Osteocyte (in vitro differentiated cells): ENCODE measurements around the gene PEAR1. TPM values are rescaled to one million over a fixed set of nuclear protein-coding genes. Genes with fewer than 3 reads are reported as not detected.

ENCODE experiments used
- DNase-seq: peaks from one replicate; pipeline ENCODE4 v3.0.0; 2021; ENCODE audit warnings: mixed read lengths; ENCODE audit not compliant: unreplicated experiment; ENCODE audit errors: extremely low spot score
- H3K27ac Mint-ChIP-seq: one replicate; pipeline ENCODE4 v1.8.0; 2021; ENCODE audit warnings: mild to moderate bottlenecking, mixed read lengths; ENCODE audit not compliant: unreplicated experiment
- H3K27me3 Mint-ChIP-seq: one replicate; pipeline ENCODE4 v1.8.0; 2021; ENCODE audit warnings: mixed read lengths; ENCODE audit not compliant: unreplicated experiment
- H3K36me3 Mint-ChIP-seq: one replicate; pipeline ENCODE4 v1.8.0; 2021; ENCODE audit warnings: mixed read lengths; ENCODE audit not compliant: unreplicated experiment
- H3K4me1 Mint-ChIP-seq: one replicate; pipeline ENCODE4 v1.8.0; 2021; ENCODE audit warnings: mixed read lengths; ENCODE audit not compliant: unreplicated experiment
- H3K4me3 Mint-ChIP-seq: one replicate; pipeline ENCODE4 v1.8.0; 2021; ENCODE audit warnings: mild to moderate bottlenecking, moderate library complexity, mixed read lengths; ENCODE audit not compliant: unreplicated experiment
- H3K9me3 Mint-ChIP-seq: one replicate; pipeline ENCODE4 v1.8.0; 2021; ENCODE audit warnings: mixed read lengths; ENCODE audit not compliant: unreplicated experiment
- total RNA-seq: library from RNA; stranded (reverse); gene quantifications from 2 replicates; pipeline ENCODE4 v1.2.1, GENCODE V29; 2021
- TF ChIP-seq, protein P1 (sequence below): fragments of 200-600 bp; sonication (generic); IDR thresholded peaks from 2 replicates; pipeline ENCODE4 v1.5.0; 2021; ENCODE audit warnings: antibody characterized with exemption, mild to moderate bottlenecking, moderate library complexity

Gene PEAR1
- total RNA-seq, 1 donor from 2014 or later, result 27.4 TPM

DNA sequence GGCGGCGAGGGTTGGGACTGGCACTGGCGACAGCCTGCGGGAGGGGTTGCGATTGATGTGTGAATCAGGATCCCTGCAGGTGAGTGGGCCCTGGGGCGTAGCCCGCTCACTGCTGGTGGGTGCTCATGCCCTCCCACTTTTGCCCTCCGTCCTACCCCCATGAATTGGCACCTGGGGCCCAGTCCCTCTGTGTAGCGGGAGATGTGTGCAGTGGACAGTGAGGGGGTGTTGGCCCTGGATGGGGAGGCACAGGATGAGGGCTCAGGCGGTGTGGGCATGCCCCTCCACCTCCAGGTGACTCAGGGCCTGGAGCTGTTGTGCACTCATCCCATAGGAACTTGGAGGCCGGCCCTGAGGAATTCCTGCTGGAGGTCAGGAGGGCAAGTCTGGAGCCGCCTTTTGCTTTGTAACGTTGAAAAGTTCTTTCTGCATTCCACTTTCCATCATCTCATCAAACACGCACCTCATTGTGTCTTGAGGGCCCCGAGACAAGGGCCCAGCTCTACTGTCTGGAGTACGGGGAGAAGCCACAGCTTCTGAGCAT is 3.0 kb downstream of the PEAR1 start:
- TF ChIP-seq, protein P1, sequence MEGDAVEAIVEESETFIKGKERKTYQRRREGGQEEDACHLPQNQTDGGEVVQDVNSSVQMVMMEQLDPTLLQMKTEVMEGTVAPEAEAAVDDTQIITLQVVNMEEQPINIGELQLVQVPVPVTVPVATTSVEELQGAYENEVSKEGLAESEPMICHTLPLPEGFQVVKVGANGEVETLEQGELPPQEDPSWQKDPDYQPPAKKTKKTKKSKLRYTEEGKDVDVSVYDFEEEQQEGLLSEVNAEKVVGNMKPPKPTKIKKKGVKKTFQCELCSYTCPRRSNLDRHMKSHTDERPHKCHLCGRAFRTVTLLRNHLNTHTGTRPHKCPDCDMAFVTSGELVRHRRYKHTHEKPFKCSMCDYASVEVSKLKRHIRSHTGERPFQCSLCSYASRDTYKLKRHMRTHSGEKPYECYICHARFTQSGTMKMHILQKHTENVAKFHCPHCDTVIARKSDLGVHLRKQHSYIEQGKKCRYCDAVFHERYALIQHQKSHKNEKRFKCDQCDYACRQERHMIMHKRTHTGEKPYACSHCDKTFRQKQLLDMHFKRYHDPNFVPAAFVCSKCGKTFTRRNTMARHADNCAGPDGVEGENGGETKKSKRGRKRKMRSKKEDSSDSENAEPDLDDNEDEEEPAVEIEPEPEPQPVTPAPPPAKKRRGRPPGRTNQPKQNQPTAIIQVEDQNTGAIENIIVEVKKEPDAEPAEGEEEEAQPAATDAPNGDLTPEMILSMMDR, result no peak
- Mint-ChIP-seq H3K4me1 (peaks cover 82% of the 10 kb centered on the region), H3K27ac (peak overlapping the region; percentile 98), H3K36me3 (no peaks in the 10 kb centered on the region), H3K9me3 (no peaks in the 10 kb centered on the region), H3K27me3 (no peaks in the 10 kb centered on the region), H3K4me3 (peak overlapping the region; percentile 52)
- DNase-seq, result no peak

- DNase-seq, result no peak
- Mint-ChIP-seq H3K27ac (peak overlapping the region; percentile 98), H3K27me3 (no peaks in the 10 kb centered on the region), H3K4me1 (peaks cover 89% of the 10 kb centered on the region), H3K4me3 (peak overlapping the region; percentile 52), H3K36me3 (no peaks in the 10 kb centered on the region), H3K9me3 (no peaks in the 10 kb centered on the region)
- TF ChIP-seq, protein P1, result no peak
Measured at GRCh38 chr1:156897078-156897825, 3.7 kb downstream of the PEAR1 start.

DNA sequence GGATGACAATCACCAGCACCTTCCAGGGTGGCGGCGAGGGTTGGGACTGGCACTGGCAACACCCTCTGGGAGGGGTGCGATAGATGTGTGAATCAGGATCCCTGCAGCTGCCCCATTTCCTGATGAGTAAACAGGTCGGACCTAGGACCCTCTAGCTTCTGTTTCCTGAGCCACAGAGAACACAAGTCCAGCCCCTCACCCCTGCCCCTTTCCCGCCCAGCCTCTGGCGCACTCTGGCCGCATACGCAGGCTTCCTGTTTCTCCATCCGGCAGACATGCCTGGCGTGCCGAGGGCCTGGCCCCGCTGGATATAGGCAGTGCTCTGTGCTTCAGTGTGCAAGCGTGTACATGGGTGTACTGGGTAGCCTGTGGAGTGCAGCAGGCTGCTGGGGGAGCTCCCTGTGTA is 4.6 kb downstream of the PEAR1 start:
- H3K4me3 Mint-ChIP-seq, result peak overlapping the region; percentile 50
- peaks cover 94% of the 10 kb centered on the region for H3K4me1 Mint-ChIP-seq
- no peak for DNase-seq
- no peaks in the 10 kb centered on the region for H3K9me3 Mint-ChIP-seq
- TF ChIP-seq, protein P1, result no peak
- H3K36me3 Mint-ChIP-seq, result no peaks in the 10 kb centered on the region
- no peaks in the 10 kb centered on the region for H3K27me3 Mint-ChIP-seq
- H3K27ac Mint-ChIP-seq, result peak overlapping the region; percentile 98

DNA sequence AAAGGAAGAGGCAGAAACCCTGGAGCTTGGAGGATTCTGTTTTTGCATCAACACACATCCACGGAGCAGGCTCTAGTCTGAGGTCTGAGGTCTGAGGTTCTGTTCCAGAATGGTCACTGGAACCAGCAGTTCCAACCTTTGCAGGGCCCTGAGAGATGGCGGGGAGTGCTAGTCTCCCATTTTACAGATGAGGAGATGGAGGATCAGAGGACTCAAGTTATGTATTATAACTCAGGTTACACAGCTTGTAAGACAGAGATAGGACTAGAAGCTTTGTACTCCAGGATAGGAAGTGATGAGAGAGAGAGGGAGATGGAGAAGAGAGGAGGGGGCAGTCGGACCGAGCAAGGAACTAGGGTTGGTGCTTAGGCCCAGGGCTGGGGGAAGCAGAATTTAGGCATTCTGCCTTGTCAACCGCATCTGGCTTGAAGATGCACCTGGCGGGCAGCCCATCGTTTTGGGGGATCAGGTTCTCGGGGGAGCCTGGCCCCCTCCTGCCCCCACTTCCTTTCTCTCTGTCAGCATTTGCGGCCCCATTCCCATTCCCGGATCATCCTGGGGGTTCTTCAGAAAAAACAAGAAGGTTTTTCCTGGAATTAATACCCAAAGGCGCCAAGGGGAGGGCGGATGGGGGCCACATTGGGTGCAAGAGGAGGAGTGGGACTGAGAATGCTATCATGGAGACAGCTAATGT is 5.6 kb downstream of the PEAR1 start:
- TF ChIP-seq, protein P1, result no peak
- Mint-ChIP-seq H3K27me3 (no peaks in the 10 kb centered on the region), H3K4me1 (peaks cover 97% of the 10 kb centered on the region), H3K4me3 (no peak overlapping the region), H3K9me3 (no peaks in the 10 kb centered on the region), H3K36me3 (no peaks in the 10 kb centered on the region), H3K27ac (peak overlapping the region; percentile 98)
- DNase-seq, result no peak
